ENCODE results near the gene ITGB7. TPM values are rescaled to one million over a fixed set of nuclear protein-coding genes. Genes with fewer than 3 reads are reported as not detected.

The ITGB7 gene
- total RNA-seq, 1 experiment from 2014 or later = 0.98 TPM

DNA sequence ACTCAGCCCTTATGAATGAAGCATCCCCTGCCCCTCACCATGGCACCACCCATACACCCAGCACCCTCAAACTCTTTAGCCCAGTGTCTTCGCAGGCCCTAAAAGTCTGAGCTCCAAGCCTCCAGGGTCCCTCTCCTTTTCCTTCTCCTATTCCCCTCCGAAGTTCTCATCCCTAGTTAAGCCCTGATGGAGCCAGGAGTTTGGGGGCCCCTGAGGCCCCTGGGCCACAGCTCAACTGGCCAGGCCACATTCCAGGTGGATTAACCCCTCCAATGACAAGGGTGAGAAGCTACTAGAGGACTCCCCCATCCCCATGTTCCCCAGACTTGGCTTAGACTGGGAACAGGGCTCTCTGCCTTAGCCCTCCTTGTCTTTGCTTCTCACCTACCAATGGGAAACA is 22.4 kb upstream of the ITGB7 start:
- Histone ChIP-seq H3K27ac (ENCODE audit: low read length) (no peak overlapping the region; the same call in 1 of the 2 replicates), H3K4me3 (ENCODE audit: low read depth in 2 of 2, low read length in 2 of 2) (no peak overlapping the region), H3K4me1 (ENCODE audit: control insufficient read depth, insufficient read depth, low read length) (peaks cover 31% of the 10 kb centered on the region), H3K27me3 (ENCODE audit: control insufficient read depth, insufficient read depth, low read length) (no peaks in the 10 kb centered on the region), H3K9me3 (ENCODE audit: control insufficient read depth, insufficient read depth, low read depth, low read length) (no peaks in the 10 kb centered on the region), H3K36me3 (ENCODE audit: control insufficient read depth, insufficient read depth, low read length) (no peaks in the 10 kb centered on the region; the same call in 1 of the 2 replicates)
- ChIA-PET CTCF (no interaction called here), POLR2A (no interaction called here)
- BruUV-seq (replicated peaks) = no TSS peak
- no peak for DNase-seq (ENCODE audit: low read depth, low spot score)
- intact Hi-C loops (cut with micrococcal nuclease; ENCODE audit: unreplicated experiment) (no loop called here), in situ Hi-C loops (cut with HindIII; ENCODE audit: low pct_unique_long_range_greater_than_20kb, low sequenced_read_pairs) (no loop called here)
- TF ChIP-seq, protein P1, sequence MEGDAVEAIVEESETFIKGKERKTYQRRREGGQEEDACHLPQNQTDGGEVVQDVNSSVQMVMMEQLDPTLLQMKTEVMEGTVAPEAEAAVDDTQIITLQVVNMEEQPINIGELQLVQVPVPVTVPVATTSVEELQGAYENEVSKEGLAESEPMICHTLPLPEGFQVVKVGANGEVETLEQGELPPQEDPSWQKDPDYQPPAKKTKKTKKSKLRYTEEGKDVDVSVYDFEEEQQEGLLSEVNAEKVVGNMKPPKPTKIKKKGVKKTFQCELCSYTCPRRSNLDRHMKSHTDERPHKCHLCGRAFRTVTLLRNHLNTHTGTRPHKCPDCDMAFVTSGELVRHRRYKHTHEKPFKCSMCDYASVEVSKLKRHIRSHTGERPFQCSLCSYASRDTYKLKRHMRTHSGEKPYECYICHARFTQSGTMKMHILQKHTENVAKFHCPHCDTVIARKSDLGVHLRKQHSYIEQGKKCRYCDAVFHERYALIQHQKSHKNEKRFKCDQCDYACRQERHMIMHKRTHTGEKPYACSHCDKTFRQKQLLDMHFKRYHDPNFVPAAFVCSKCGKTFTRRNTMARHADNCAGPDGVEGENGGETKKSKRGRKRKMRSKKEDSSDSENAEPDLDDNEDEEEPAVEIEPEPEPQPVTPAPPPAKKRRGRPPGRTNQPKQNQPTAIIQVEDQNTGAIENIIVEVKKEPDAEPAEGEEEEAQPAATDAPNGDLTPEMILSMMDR (IDR thresholded peaks at IDR 0.05) = no peak
- TF ChIP-seq TCF7L2 (IDR thresholded peaks at IDR 0.05; ENCODE audit: low read depth, low read length) (no peak), POLR2AphosphoS5 (IDR thresholded peaks at IDR 0.05; ENCODE audit: low read depth, low read length) (no peak), SIN3A (IDR thresholded peaks at IDR 0.05; ENCODE audit: borderline replicate concordance, insufficient read depth, low read depth, low read length) (no peak)
- TF ChIP-seq, protein P2, sequence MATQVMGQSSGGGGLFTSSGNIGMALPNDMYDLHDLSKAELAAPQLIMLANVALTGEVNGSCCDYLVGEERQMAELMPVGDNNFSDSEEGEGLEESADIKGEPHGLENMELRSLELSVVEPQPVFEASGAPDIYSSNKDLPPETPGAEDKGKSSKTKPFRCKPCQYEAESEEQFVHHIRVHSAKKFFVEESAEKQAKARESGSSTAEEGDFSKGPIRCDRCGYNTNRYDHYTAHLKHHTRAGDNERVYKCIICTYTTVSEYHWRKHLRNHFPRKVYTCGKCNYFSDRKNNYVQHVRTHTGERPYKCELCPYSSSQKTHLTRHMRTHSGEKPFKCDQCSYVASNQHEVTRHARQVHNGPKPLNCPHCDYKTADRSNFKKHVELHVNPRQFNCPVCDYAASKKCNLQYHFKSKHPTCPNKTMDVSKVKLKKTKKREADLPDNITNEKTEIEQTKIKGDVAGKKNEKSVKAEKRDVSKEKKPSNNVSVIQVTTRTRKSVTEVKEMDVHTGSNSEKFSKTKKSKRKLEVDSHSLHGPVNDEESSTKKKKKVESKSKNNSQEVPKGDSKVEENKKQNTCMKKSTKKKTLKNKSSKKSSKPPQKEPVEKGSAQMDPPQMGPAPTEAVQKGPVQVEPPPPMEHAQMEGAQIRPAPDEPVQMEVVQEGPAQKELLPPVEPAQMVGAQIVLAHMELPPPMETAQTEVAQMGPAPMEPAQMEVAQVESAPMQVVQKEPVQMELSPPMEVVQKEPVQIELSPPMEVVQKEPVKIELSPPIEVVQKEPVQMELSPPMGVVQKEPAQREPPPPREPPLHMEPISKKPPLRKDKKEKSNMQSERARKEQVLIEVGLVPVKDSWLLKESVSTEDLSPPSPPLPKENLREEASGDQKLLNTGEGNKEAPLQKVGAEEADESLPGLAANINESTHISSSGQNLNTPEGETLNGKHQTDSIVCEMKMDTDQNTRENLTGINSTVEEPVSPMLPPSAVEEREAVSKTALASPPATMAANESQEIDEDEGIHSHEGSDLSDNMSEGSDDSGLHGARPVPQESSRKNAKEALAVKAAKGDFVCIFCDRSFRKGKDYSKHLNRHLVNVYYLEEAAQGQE (IDR thresholded peaks at IDR 0.05; ENCODE audit: insufficient read depth in 1 of 2, low read depth in 2 of 2, low read length in 1 of 2) = no peak
- no peak for ATAC-seq

DNA sequence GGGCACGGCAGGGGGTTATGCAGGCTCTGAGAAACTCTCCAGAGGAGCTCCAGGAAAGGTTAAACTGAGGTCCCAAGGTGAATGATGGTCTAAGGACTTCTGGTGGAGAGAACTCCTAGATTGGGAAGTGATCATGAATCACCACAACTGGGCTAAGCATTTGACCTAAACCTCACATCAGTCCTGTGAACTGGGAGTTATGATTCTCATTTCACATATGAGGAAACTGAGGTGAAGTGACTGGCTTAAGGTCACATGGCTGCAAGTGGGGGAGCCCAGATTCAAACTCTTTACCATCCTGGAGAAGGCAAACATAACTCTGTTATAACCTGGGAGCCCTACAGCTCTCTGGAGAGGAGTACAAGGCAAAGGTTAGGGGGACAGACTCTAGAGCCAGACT is 20.8 kb upstream of the ITGB7 start:
- ATAC-seq (no peak), DNase-seq (ENCODE audit: low read depth, low spot score) (no peak)
- no peak overlapping the region for H3K27ac ChIP-seq (ENCODE audit: low read length)
- in situ Hi-C loops (cut with HindIII; ENCODE audit: low pct_unique_long_range_greater_than_20kb, low sequenced_read_pairs) (no loop called here), intact Hi-C loops (cut with micrococcal nuclease; ENCODE audit: unreplicated experiment) (no loop called here)
- CTCF ChIA-PET = no interaction called here
- POLR2A ChIA-PET = no interaction called here
- H3K4me3 ChIP-seq (ENCODE audit: low read depth in 2 of 2, low read length in 2 of 2) = no peak overlapping the region
- no peaks in the 10 kb centered on the region for H3K27me3 ChIP-seq (ENCODE audit: control insufficient read depth, insufficient read depth, low read length)
- TF ChIP-seq SIN3A (IDR thresholded peaks at IDR 0.05; ENCODE audit: borderline replicate concordance, insufficient read depth, low read depth, low read length) = no peak
- TF ChIP-seq, protein P1 (IDR thresholded peaks at IDR 0.05) = no peak
- TF ChIP-seq, protein P2 (IDR thresholded peaks at IDR 0.05; ENCODE audit: insufficient read depth in 1 of 2, low read depth in 2 of 2, low read length in 1 of 2) = no peak
- TF ChIP-seq POLR2AphosphoS5 (IDR thresholded peaks at IDR 0.05; ENCODE audit: low read depth, low read length) = no peak
- TF ChIP-seq TCF7L2 (IDR thresholded peaks at IDR 0.05; ENCODE audit: low read depth, low read length) = no peak
- H3K4me1 ChIP-seq (ENCODE audit: control insufficient read depth, insufficient read depth, low read length) = peaks cover 35% of the 10 kb centered on the region
- H3K36me3 ChIP-seq (ENCODE audit: control insufficient read depth, insufficient read depth, low read length) = no peaks in the 10 kb centered on the region; the same call in 1 of the 2 replicates
- H3K9me3 ChIP-seq (ENCODE audit: control insufficient read depth, insufficient read depth, low read depth, low read length) = no peaks in the 10 kb centered on the region
- no TSS peak for BruUV-seq (replicated peaks)

Data from Panc1 (cell line).